ENCODE data around the gene KCNJ18. TPM values are rescaled to one million over a fixed set of nuclear protein-coding genes. Genes with fewer than 3 reads are reported as not detected.

KCNJ18 gene
- total and polyA plus RNA-seq, 2 of the 13 experiments (the other 11 are each of a cell fraction or from before 2014, with no cell fraction given): not detected

DNA sequence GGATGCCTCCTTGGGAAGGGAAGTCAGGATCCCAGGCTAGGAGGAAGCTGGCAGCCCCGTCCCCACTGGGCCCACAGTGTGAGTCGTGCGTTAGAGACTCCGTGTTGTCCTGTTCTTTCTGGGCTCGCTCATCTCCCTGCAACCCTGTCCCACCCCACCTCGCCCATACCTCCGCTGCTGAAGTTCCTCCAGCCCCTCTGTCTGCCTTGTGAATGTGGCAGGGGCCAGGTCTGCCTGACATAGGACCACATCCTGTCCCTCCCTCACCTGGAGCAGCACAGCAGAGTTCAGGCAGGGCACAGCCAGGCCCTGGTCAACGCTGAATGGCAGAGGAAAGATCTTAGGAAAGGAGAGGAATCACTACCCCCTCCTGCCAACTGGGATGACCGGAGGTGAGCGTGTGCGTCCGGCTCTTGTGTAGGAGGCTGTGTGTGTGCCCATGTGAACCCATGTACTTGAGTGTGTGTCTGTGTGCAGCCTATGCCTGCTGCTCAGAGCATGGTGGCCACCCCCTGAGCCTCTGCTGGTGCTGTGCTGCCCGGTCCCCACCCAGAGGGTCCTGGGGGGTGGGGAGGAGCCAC lies 12.8 kb downstream of the KCNJ18 start:
- in situ Hi-C loops (cut with HindIII; ENCODE audit: extremely low pct_ligation_motif_present, low pct_unique_long_range_greater_than_20kb): loop anchor here (5.0 kb wide), 1 partner anchor 283 kb away; no protein-coding TSS in a partner anchor
- ChIA-PET CTCF (ENCODE audit: low intra/inter-chr PET ratio, low total read pairs) (no interaction called here), POLR2A (no interaction called here)
- WGBS (ENCODE audit: low lambda C conversion rate): 11% methylated on average over 12 of the region's 13 CpGs
- Histone ChIP-seq H3K4me3 (replicated peaks in 1 of 3; ENCODE audit: insufficient read depth in 1 of 3, low read depth in 2 of 3, low read length in 3 of 3) (no peak overlapping the region), H3K4me2 (ENCODE audit: low read depth, low read length) (no peak overlapping the region), H4K20me1 (ENCODE audit: insufficient read depth, low read length) (no peaks in the 10 kb centered on the region), H3K9ac (ENCODE audit: insufficient read depth, low read depth, low read length) (no peak overlapping the region), H3K4me1 (ENCODE audit: insufficient read depth, low read length) (no peaks in the 10 kb centered on the region), H2AFZ (ENCODE audit: low read length) (no peak overlapping the region), H3K79me2 (ENCODE audit: insufficient read depth, low read length) (no peaks in the 10 kb centered on the region), H3K27me3 (ENCODE audit: control insufficient read depth in 1 of 2, insufficient read depth in 2 of 2, low read length in 2 of 2) (peaks cover 4 to 5% of the 10 kb centered on the region in 2 experiments; a peak in 3 of 5 replicates), H3K27ac (ENCODE audit: extremely low read length, insufficient read depth, low read length) (no peak overlapping the region), H3K36me3 (replicated peaks in 1 of 2; ENCODE audit: control insufficient read depth in 1 of 2, insufficient read depth in 2 of 2, low read length in 2 of 2) (no peaks in the 10 kb centered on the region), H3K9me3 (ENCODE audit: low read length) (no peaks in the 10 kb centered on the region)
- TF ChIP-seq HHEX (CRISPR knock-in tag; IDR thresholded peaks at IDR 0.05) (no peak), NBN (conservative IDR thresholded peaks at IDR 0.05) (no peak), ARHGAP35 (CRISPR knock-in tag; IDR thresholded peaks at IDR 0.05; ENCODE audit: borderline replicate concordance) (no peak), ATAD3A (CRISPR knock-in tag; IDR thresholded peaks at IDR 0.05) (no peak), TCF7L2 (IDR thresholded peaks at IDR 0.05; ENCODE audit: low read depth, low read length) (no peak), CEBPB (IDR thresholded peaks at IDR 0.05; ENCODE audit: borderline replicate concordance, low read depth, low read length) (no peak), ZNF614 (CRISPR knock-in tag; IDR thresholded peaks at IDR 0.05; ENCODE audit: borderline replicate concordance) (no peak), ZNF367 (CRISPR knock-in tag; IDR thresholded peaks at IDR 0.05; ENCODE audit: borderline replicate concordance) (no peak), ZNF737 (CRISPR knock-in tag; IDR thresholded peaks at IDR 0.05; ENCODE audit: borderline replicate concordance) (no peak), CHCHD3 (CRISPR knock-in tag; IDR thresholded peaks at IDR 0.05) (no peak), ZNF24 (IDR thresholded peaks at IDR 0.05) (no peak), ZFP90 (CRISPR knock-in tag; IDR thresholded peaks at IDR 0.05; ENCODE audit: borderline replicate concordance) (no peak), CHD2 (IDR thresholded peaks at IDR 0.05; ENCODE audit: low read depth, low read length) (no peak), ZNF720 (CRISPR knock-in tag; IDR thresholded peaks at IDR 0.05) (no peak), ZNF589 (CRISPR knock-in tag; conservative IDR thresholded peaks at IDR 0.05) (no peak), ZNF329 (CRISPR knock-in tag; IDR thresholded peaks at IDR 0.05; ENCODE audit: low read depth) (no peak)
- TF ChIP-seq, protein P1, sequence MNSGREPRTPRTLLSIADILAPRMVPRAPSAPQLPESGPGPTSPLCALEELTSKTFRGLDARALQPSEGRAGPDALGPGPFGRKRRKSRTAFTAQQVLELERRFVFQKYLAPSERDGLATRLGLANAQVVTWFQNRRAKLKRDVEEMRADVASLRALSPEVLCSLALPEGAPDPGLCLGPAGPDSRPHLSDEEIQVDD (CRISPR knock-in tag; IDR thresholded peaks at IDR 0.05; ENCODE audit: borderline replicate concordance): no peak
- TF ChIP-seq, protein P2, sequence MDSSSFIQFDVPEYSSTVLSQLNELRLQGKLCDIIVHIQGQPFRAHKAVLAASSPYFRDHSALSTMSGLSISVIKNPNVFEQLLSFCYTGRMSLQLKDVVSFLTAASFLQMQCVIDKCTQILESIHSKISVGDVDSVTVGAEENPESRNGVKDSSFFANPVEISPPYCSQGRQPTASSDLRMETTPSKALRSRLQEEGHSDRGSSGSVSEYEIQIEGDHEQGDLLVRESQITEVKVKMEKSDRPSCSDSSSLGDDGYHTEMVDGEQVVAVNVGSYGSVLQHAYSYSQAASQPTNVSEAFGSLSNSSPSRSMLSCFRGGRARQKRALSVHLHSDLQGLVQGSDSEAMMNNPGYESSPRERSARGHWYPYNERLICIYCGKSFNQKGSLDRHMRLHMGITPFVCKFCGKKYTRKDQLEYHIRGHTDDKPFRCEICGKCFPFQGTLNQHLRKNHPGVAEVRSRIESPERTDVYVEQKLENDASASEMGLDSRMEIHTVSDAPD (CRISPR knock-in tag; IDR thresholded peaks at IDR 0.05): no peak
- TF ChIP-seq, protein P3, sequence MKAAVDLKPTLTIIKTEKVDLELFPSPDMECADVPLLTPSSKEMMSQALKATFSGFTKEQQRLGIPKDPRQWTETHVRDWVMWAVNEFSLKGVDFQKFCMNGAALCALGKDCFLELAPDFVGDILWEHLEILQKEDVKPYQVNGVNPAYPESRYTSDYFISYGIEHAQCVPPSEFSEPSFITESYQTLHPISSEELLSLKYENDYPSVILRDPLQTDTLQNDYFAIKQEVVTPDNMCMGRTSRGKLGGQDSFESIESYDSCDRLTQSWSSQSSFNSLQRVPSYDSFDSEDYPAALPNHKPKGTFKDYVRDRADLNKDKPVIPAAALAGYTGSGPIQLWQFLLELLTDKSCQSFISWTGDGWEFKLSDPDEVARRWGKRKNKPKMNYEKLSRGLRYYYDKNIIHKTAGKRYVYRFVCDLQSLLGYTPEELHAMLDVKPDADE (CRISPR knock-in tag; IDR thresholded peaks at IDR 0.05): no peak
- TF ChIP-seq, protein P4, sequence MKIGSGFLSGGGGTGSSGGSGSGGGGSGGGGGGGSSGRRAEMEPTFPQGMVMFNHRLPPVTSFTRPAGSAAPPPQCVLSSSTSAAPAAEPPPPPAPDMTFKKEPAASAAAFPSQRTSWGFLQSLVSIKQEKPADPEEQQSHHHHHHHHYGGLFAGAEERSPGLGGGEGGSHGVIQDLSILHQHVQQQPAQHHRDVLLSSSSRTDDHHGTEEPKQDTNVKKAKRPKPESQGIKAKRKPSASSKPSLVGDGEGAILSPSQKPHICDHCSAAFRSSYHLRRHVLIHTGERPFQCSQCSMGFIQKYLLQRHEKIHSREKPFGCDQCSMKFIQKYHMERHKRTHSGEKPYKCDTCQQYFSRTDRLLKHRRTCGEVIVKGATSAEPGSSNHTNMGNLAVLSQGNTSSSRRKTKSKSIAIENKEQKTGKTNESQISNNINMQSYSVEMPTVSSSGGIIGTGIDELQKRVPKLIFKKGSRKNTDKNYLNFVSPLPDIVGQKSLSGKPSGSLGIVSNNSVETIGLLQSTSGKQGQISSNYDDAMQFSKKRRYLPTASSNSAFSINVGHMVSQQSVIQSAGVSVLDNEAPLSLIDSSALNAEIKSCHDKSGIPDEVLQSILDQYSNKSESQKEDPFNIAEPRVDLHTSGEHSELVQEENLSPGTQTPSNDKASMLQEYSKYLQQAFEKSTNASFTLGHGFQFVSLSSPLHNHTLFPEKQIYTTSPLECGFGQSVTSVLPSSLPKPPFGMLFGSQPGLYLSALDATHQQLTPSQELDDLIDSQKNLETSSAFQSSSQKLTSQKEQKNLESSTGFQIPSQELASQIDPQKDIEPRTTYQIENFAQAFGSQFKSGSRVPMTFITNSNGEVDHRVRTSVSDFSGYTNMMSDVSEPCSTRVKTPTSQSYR (CRISPR knock-in tag; IDR thresholded peaks at IDR 0.05; ENCODE audit: borderline replicate concordance): no peak
- ATAC-seq (no peak; the same call in 2 of the 3 replicates), FAIRE-seq (no peak), DNase-seq (ENCODE audit: low spot score) (no peak)
- intact Hi-C loops (cut with micrococcal nuclease; ENCODE audit: unreplicated experiment): no loop called here
- no TSS peak for BruUV-seq (replicated peaks)

Data from HepG2 (cell line).